ENCODE data around the gene PIEZO2.
A peak's percentile ranks its signal among the peaks of the same experiment; 100 is the strongest.

Gene PIEZO2

GRCh38 chr18:10896851-10897250, 252.5 kb downstream of the PIEZO2 start:
- POLR2A ChIA-PET, result no interaction called here
- no peak overlapping the region for H3K4me3 ChIP-seq (ENCODE audit: control insufficient read depth in 1 of 7, extremely low read depth in 1 of 7, insufficient read depth in 4 of 7, low read depth in 2 of 7, low read length in 6 of 7)
- CTCF ChIA-PET, result no interaction called here
- 17% methylated on average over 2 of the region's 3 CpGs for WGBS (ENCODE audit: insufficient coverage)
- H3K9me3 ChIP-seq (ENCODE audit: control extremely low read depth in 1 of 5, control insufficient read depth in 4 of 5, insufficient read depth in 2 of 5, low read depth in 1 of 5, low read length in 4 of 5), result no peaks in the 10 kb centered on the region
- peaks cover 3 to 44% (median 14%) of the 10 kb centered on the region in 4 experiments for H3K4me1 ChIP-seq (ENCODE audit: control extremely low read depth in 1 of 4, control insufficient read depth in 4 of 4, insufficient read depth in 4 of 4, low read length in 3 of 4)
- H3K27me3 ChIP-seq (replicated peaks in 2 of 5; ENCODE audit: control insufficient read depth in 4 of 5, insufficient read depth in 5 of 5, low read length in 4 of 5), result no peaks in the 10 kb centered on the region
- DNase-seq, result peak in 2 of 3 donors; percentile 25 to 39
- H3K27ac ChIP-seq (ENCODE audit: insufficient read depth in 1 of 2, low read depth in 1 of 2, low read length in 2 of 2, poor library complexity in 1 of 2, severe bottlenecking in 2 of 2), result no peak overlapping the region
- H3K36me3 ChIP-seq (ENCODE audit: control insufficient read depth in 4 of 4, insufficient read depth in 4 of 4, low read length in 3 of 4), result no peaks in the 10 kb centered on the region

- H3K4me1 ChIP-seq (ENCODE audit: control extremely low read depth in 1 of 4, control insufficient read depth in 4 of 4, insufficient read depth in 4 of 4, low read length in 3 of 4), result peaks cover 3 to 44% (median 14%) of the 10 kb centered on the region in 4 experiments
- no peak overlapping the region for H3K27ac ChIP-seq (ENCODE audit: insufficient read depth in 1 of 2, low read depth in 1 of 2, low read length in 2 of 2, poor library complexity in 1 of 2, severe bottlenecking in 2 of 2)
- H3K27me3 ChIP-seq (replicated peaks in 2 of 5; ENCODE audit: control insufficient read depth in 4 of 5, insufficient read depth in 5 of 5, low read length in 4 of 5), result no peaks in the 10 kb centered on the region
- H3K4me3 ChIP-seq (ENCODE audit: control insufficient read depth in 1 of 7, extremely low read depth in 1 of 7, insufficient read depth in 4 of 7, low read depth in 2 of 7, low read length in 6 of 7), result no peak overlapping the region
- CTCF ChIA-PET, result no interaction called here
- H3K9me3 ChIP-seq (ENCODE audit: control extremely low read depth in 1 of 5, control insufficient read depth in 4 of 5, insufficient read depth in 2 of 5, low read depth in 1 of 5, low read length in 4 of 5), result no peaks in the 10 kb centered on the region
- DNase-seq, result peak in 1 of 3 donors; percentile 21
- no peaks in the 10 kb centered on the region for H3K36me3 ChIP-seq (ENCODE audit: control insufficient read depth in 4 of 4, insufficient read depth in 4 of 4, low read length in 3 of 4)
- POLR2A ChIA-PET, result no interaction called here
- 20% methylated on average over 1 of the region's 4 CpGs for WGBS (ENCODE audit: insufficient coverage)
Observed at GRCh38 chr18:10895976-10896375, 253.4 kb downstream of the PIEZO2 start.

- Histone ChIP-seq H3K4me3 (ENCODE audit: control insufficient read depth in 1 of 7, extremely low read depth in 1 of 7, insufficient read depth in 4 of 7, low read depth in 2 of 7, low read length in 6 of 7) (peak overlapping the region in 2 of 7 experiments; percentile 44 to 61), H3K9me3 (ENCODE audit: control extremely low read depth in 1 of 5, control insufficient read depth in 4 of 5, insufficient read depth in 2 of 5, low read depth in 1 of 5, low read length in 4 of 5) (no peaks in the 10 kb centered on the region), H3K36me3 (ENCODE audit: control insufficient read depth in 4 of 4, insufficient read depth in 4 of 4, low read length in 3 of 4) (no peaks in the 10 kb centered on the region), H3K4me1 (ENCODE audit: control extremely low read depth in 1 of 4, control insufficient read depth in 4 of 4, insufficient read depth in 4 of 4, low read length in 3 of 4) (peaks cover 3 to 44% (median 14%) of the 10 kb centered on the region in 4 experiments), H3K27me3 (replicated peaks in 2 of 5; ENCODE audit: control insufficient read depth in 4 of 5, insufficient read depth in 5 of 5, low read length in 4 of 5) (no peaks in the 10 kb centered on the region), H3K27ac (ENCODE audit: insufficient read depth in 1 of 2, low read depth in 1 of 2, low read length in 2 of 2, poor library complexity in 1 of 2, severe bottlenecking in 2 of 2) (peak overlapping the region in 1 of 2 experiments; percentile 11)
- peak; percentile 13 to 72 (median 57) for DNase-seq
- POLR2A ChIA-PET, result no interaction called here
- 40% methylated on average over 5 of the region's 10 CpGs for WGBS (ENCODE audit: insufficient coverage)
- CTCF ChIA-PET, result interaction anchor here (1.5 kb wide), 1 partner anchor 26 kb away, joined by 3 read pairs; no protein-coding TSS in a partner anchor
Observed at GRCh38 chr18:10894501-10894900, 254.9 kb downstream of the PIEZO2 start.

GRCh38 chr18:10893761-10894160, 255.6 kb downstream of the PIEZO2 start:
- POLR2A ChIA-PET, result no interaction called here
- no peaks in the 10 kb centered on the region for H3K27me3 ChIP-seq (replicated peaks in 2 of 5; ENCODE audit: control insufficient read depth in 4 of 5, insufficient read depth in 5 of 5, low read length in 4 of 5)
- H3K9me3 ChIP-seq (ENCODE audit: control extremely low read depth in 1 of 5, control insufficient read depth in 4 of 5, insufficient read depth in 2 of 5, low read depth in 1 of 5, low read length in 4 of 5), result no peaks in the 10 kb centered on the region
- CTCF ChIA-PET, result interaction anchor here (1.5 kb wide), 1 partner anchor 27 kb away, joined by 3 read pairs; no protein-coding TSS in a partner anchor
- no peaks in the 10 kb centered on the region for H3K36me3 ChIP-seq (ENCODE audit: control insufficient read depth in 4 of 4, insufficient read depth in 4 of 4, low read length in 3 of 4)
- no peak overlapping the region for H3K27ac ChIP-seq (ENCODE audit: insufficient read depth in 1 of 2, low read depth in 1 of 2, low read length in 2 of 2, poor library complexity in 1 of 2, severe bottlenecking in 2 of 2)
- peaks cover 0 to 39% (median 13%) of the 10 kb centered on the region in 4 experiments for H3K4me1 ChIP-seq (ENCODE audit: control extremely low read depth in 1 of 4, control insufficient read depth in 4 of 4, insufficient read depth in 4 of 4, low read length in 3 of 4)
- H3K4me3 ChIP-seq (ENCODE audit: control insufficient read depth in 1 of 7, extremely low read depth in 1 of 7, insufficient read depth in 4 of 7, low read depth in 2 of 7, low read length in 6 of 7), result peak overlapping the region in 1 of 7 experiments; percentile 44
- 94% methylated on average over 5 of the region's 5 CpGs for WGBS (ENCODE audit: insufficient coverage)
- DNase-seq, result no peak

GRCh38 chr18:10893196-10893595, 256.2 kb downstream of the PIEZO2 start:
- WGBS (ENCODE audit: insufficient coverage), result 100% methylated on average over 1 of the region's 2 CpGs
- POLR2A ChIA-PET, result no interaction called here
- CTCF ChIA-PET, result interaction anchor here (1.5 kb wide), 1 partner anchor 28 kb away, joined by 3 read pairs; no protein-coding TSS in a partner anchor

GRCh38 chr18:10892786-10893185, 256.6 kb downstream of the PIEZO2 start:
- Histone ChIP-seq H3K4me1 (ENCODE audit: control extremely low read depth in 1 of 4, control insufficient read depth in 4 of 4, insufficient read depth in 4 of 4, low read length in 3 of 4) (peaks cover 0 to 31% (median 12%) of the 10 kb centered on the region in 4 experiments), H3K27me3 (replicated peaks in 2 of 5; ENCODE audit: control insufficient read depth in 4 of 5, insufficient read depth in 5 of 5, low read length in 4 of 5) (no peaks in the 10 kb centered on the region), H3K27ac (ENCODE audit: insufficient read depth in 1 of 2, low read depth in 1 of 2, low read length in 2 of 2, poor library complexity in 1 of 2, severe bottlenecking in 2 of 2) (no peak overlapping the region), H3K36me3 (ENCODE audit: control insufficient read depth in 4 of 4, insufficient read depth in 4 of 4, low read length in 3 of 4) (no peaks in the 10 kb centered on the region), H3K9me3 (ENCODE audit: control extremely low read depth in 1 of 5, control insufficient read depth in 4 of 5, insufficient read depth in 2 of 5, low read depth in 1 of 5, low read length in 4 of 5) (no peaks in the 10 kb centered on the region), H3K4me3 (ENCODE audit: control insufficient read depth in 1 of 7, extremely low read depth in 1 of 7, insufficient read depth in 4 of 7, low read depth in 2 of 7, low read length in 6 of 7) (no peak overlapping the region)
- no peak for DNase-seq
- ChIA-PET POLR2A (no interaction called here), CTCF (no interaction called here)
- WGBS (ENCODE audit: insufficient coverage), result no CpG with 5 or more reads among the region's 1 CpG

More at GRCh38 chr18:10893196-10893595, 256.2 kb downstream of the PIEZO2 start:
- H3K27ac ChIP-seq (ENCODE audit: insufficient read depth in 1 of 2, low read depth in 1 of 2, low read length in 2 of 2, poor library complexity in 1 of 2, severe bottlenecking in 2 of 2), result no peak overlapping the region
- no peaks in the 10 kb centered on the region for H3K36me3 ChIP-seq (ENCODE audit: control insufficient read depth in 4 of 4, insufficient read depth in 4 of 4, low read length in 3 of 4)
- H3K4me3 ChIP-seq (ENCODE audit: control insufficient read depth in 1 of 7, extremely low read depth in 1 of 7, insufficient read depth in 4 of 7, low read depth in 2 of 7, low read length in 6 of 7), result no peak overlapping the region
- no peaks in the 10 kb centered on the region for H3K9me3 ChIP-seq (ENCODE audit: control extremely low read depth in 1 of 5, control insufficient read depth in 4 of 5, insufficient read depth in 2 of 5, low read depth in 1 of 5, low read length in 4 of 5)
- DNase-seq, result no peak
- H3K27me3 ChIP-seq (replicated peaks in 2 of 5; ENCODE audit: control insufficient read depth in 4 of 5, insufficient read depth in 5 of 5, low read length in 4 of 5), result no peaks in the 10 kb centered on the region
- H3K4me1 ChIP-seq (ENCODE audit: control extremely low read depth in 1 of 4, control insufficient read depth in 4 of 4, insufficient read depth in 4 of 4, low read length in 3 of 4), result peaks cover 0 to 34% (median 12%) of the 10 kb centered on the region in 4 experiments

- no CpG with 5 or more reads among the region's 1 CpG for WGBS (ENCODE audit: insufficient coverage)
- CTCF ChIA-PET, result no interaction called here
Observed at GRCh38 chr18:10890022-10890421, 259.3 kb downstream of the PIEZO2 start.

More at GRCh38 chr18:10890022-10890421, 259.3 kb downstream of the PIEZO2 start:
- H3K36me3 ChIP-seq (ENCODE audit: control insufficient read depth in 4 of 4, insufficient read depth in 4 of 4, low read length in 3 of 4), result no peaks in the 10 kb centered on the region
- H3K4me1 ChIP-seq (ENCODE audit: control extremely low read depth in 1 of 4, control insufficient read depth in 4 of 4, insufficient read depth in 4 of 4, low read length in 3 of 4), result peaks cover 0 to 17% (median 4%) of the 10 kb centered on the region in 4 experiments
- POLR2A ChIA-PET, result no interaction called here
- DNase-seq, result no peak
- no peaks in the 10 kb centered on the region for H3K9me3 ChIP-seq (ENCODE audit: control extremely low read depth in 1 of 5, control insufficient read depth in 4 of 5, insufficient read depth in 2 of 5, low read depth in 1 of 5, low read length in 4 of 5)
- H3K27ac ChIP-seq (ENCODE audit: insufficient read depth in 1 of 2, low read depth in 1 of 2, low read length in 2 of 2, poor library complexity in 1 of 2, severe bottlenecking in 2 of 2), result no peak overlapping the region
- no peak overlapping the region for H3K4me3 ChIP-seq (ENCODE audit: control insufficient read depth in 1 of 7, extremely low read depth in 1 of 7, insufficient read depth in 4 of 7, low read depth in 2 of 7, low read length in 6 of 7)
- H3K27me3 ChIP-seq (replicated peaks in 2 of 5; ENCODE audit: control insufficient read depth in 4 of 5, insufficient read depth in 5 of 5, low read length in 4 of 5), result no peaks in the 10 kb centered on the region
